ENCODE results near the gene BCL2A1.

- TF ChIP-seq SIN3A (IDR thresholded peaks at IDR 0.05; ENCODE audit: borderline replicate concordance, insufficient read depth, low read length) (no peak), TAF1 (IDR thresholded peaks at IDR 0.05; ENCODE audit: borderline replicate concordance, insufficient read depth, low read length) (no peak), REST (IDR thresholded peaks at IDR 0.05; ENCODE audit: insufficient read depth in 1 of 2, low read depth in 2 of 2, low read length in 2 of 2) (no peak), POLR2AphosphoS5 (IDR thresholded peaks at IDR 0.05; ENCODE audit: low read depth, low read length) (no peak), FOXP2 (optimal IDR thresholded peaks at IDR 0.05; ENCODE audit: borderline replicate concordance, extremely low read depth, extremely low read length, insufficient read depth) (no peak)
These were observed 40.5 kb downstream of the BCL2A1 start for GRCh38 chr15:79930516-79930915.

All from PFSK-1 (cell line).